Fibroblast of skin of scalp (primary cell): ENCODE data around the gene LYST.
"Not testable (repeated sequence)": the region's sequence is repeated elsewhere in the genome, so short reads cannot be mapped to it uniquely, and the experiment has no call there.

Source experiments
- DNase-seq: peaks from one replicate; pipeline ENCODE4 v3.0.0-alpha.2; 2013

LYST gene

DNA sequence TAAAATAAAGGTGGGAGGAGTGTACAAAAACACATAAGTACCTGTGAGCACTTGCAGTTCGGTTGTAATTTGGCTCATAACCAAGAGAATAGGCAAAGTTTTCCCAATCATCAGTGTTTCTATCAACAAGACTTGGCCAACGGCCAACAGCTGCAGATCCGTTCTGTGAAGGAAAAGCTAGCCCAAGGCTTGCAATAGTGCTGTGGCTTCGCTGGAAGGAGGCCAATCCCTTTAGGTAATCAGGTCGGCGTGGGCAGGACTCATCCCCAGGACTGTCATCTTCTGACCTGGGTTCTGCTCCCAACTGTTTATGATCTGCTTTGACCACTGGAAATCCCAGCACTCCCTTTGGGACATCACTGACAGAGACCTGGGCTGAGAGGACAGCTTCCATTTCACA is 107.8 kb downstream of the LYST start:
- DNase-seq: no peak

DNA sequence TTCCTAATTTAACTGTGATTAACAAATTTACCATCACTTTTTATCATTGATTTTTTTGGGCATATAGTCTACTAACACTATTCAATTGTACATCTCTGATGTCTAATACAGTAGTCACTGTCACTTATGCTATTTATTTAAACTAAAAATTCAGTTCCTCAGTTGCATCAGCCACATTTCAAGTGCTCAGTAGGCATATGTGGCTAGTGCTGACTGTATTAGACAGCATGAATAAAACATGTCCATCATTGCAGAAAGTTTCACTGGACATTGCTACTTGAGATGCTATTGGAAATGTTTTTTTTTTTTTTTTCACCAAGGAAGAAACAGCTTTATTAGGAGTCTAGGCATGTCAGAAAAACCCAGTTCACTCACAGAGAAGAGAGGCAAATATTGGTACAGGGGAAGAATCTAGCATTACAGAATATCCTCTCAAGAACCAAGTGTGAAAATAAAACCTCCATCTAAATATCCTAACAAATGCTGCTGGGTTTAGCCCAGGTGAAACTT is 109.1 kb downstream of the LYST start:
- DNase-seq: no peak

DNA sequence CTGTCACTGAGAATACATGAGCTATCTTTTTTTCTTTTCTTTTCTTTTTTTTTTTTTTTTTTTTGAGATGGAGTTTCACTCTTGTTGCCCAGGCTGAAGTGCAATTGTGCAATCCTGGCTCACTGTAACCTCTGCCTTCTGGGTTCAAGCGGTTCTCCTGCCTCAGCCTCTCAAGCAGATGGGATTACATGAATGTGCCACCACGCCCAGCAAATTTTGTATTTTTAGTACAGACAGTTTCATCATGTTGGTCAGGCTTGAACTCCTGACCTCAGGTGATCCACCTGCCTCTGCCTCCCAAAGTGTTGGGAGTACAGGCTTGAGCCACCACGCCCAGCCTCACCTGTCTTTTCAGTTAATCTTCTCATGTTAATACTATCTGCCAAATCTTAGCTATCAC is 112.5 kb downstream of the LYST start:
- DNase-seq: not testable (repeated sequence)

DNA sequence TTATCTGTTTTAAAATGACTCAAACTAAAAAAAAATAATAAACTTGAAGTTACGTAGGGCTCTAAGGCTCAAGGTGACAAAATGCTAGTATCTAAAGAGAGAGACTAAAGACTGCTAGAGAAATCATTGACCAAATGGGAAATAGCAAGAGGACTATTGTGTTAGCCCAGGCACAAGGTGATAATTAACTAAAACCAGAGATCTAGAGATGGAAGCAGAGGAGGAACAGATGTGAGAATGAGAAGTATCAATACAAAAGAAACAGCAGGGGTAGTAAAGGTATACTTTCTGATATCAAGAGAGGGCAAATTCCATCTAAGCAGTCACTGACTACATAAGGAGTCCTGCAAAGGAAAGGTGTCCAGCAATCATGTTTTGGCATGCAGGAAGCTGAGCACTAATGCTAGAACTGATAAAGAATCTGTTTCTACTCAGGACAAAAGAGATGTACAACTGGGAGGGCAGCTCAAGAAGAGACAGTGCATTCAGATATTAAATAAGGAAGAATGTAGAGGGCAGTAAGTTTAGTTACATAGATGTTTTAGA is 116.9 kb downstream of the LYST start:
- no peak for DNase-seq

DNA sequence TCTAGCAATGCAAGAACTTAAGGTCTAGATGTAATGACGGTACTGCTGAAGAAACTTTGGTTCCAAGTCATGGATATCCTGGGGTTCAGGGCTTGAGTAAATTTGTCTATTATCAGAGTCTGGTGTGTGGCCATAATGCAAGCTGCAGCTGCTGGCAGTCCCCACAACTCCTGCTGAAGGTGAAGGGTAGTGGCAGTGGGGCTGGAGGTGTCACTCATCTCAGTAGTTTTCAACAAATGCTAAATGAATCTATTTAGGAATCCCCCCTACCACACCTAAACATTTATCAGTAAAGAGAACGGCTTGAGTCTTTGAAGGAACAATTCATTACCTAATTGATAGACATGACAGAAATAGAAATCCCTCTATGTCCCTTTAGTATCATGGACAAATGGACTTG is 118.0 kb downstream of the LYST start:
- no peak for DNase-seq

DNA sequence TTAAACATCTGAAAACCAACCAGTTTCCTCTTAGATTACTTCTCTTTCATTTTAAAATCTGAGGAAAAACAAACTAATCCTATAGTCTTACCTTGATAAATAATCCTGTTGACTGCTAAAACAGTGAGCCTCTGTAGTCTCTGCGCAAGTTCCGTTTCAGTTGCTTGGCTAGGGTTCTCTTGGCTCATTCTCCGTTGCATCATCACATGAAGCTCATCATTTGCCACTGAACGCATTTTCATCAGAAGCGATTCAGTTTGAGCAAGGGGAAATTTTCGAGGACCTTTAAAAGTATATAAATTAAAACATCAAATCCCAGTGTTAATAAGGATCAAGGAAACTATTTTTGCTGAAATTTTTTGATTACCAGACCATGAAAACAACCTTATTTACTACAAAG is 120.5 kb downstream of the LYST start:
- DNase-seq: no peak

DNA sequence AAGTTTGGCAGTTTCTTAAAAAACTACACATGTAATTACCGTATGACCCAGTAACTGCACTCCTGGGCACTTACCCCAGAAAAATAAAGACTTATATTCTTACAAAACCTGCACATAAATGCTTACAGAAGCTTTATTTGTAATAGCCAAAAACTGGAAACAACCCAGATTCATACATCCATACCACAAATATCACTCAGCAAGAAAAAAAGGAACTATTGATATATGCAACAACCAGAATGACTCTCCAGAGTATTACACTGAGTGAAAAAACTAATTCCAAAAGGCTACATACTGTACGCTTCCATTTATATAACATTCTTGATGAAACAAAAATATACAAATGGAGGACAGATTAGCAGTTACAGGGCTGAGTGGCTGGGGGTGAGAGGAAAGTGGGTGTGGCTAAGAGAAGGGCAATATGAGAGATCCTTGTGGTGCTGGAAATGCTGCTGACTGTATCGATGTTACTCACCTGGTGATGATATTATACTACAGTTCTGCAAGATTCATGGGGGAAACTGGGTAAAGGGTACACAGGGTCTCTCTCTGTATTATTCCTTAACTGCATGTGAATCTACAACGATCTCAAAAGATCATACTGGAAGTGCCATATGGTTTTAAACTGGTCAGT is 121.1 kb downstream of the LYST start:
- peak; percentile 38 for DNase-seq

DNA sequence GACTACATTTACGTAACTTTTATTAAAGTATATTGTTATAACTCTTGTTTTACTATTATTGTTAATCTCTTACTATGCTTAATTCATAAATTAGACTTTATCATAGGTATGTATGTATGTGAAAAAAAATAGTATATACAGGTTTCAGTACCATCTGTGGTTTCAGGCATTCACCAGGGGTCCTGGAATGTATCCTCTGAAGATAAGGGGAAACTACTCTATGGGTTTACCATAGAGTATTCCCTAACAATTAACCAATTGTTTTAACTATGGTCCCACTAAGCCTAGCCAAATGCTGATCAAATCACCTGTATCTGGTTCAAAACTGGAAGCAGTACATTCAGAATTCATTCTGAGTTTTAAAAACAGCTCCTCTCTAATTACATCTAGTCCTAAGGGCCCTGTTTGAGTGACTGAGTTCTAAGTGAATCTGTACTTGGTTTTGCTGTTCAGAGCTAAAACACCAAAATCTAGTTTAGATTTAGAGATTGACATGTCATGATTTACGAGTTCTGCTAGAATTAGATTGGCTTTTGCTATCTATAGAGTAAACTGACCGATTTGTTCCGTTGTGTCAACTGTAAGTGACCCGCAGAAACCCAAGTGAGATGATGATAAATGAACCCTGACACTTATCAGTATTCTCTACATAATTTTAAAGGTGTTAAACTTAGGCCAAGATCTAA is 123.6 kb downstream of the LYST start:
- DNase-seq: no peak

DNA sequence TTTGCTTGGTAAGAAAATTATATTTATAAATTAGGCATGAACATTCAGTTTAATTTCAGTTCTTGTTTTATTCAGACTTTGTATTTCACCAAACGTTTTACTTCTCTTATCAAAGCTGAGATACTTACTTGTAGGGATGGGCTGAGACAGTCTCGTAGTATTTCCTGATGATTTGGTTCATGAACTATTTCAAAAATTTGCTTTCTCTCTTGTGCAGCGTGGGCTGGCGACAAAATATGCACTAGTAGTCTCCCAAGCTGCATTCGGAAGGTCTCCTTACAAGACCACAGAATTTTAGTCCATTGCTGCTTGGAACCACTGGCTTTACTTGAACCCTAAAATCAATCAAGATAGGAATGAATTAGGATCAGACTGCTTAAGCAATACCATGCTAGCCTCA is 125.4 kb downstream of the LYST start:
- DNase-seq: peak; percentile 91

DNA sequence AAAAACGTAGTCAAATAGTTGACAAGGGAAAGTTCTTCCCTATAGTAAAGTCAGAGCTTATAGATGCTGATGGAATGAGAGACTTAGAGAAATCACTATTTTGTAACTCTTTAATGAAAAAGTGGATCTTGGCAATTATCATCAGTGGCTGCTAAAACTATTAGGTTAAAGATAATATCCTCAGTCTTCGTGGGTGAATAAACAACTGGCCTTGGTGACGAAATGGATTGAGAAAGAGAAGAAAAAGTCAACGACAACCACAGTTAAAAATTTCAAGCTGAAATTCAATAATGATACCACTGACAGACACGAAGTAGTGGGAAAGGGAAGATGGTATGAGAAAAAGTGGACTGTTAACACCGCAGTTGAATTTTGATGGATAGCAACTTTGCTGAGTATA is 127.1 kb downstream of the LYST start:
- no peak for DNase-seq

DNA sequence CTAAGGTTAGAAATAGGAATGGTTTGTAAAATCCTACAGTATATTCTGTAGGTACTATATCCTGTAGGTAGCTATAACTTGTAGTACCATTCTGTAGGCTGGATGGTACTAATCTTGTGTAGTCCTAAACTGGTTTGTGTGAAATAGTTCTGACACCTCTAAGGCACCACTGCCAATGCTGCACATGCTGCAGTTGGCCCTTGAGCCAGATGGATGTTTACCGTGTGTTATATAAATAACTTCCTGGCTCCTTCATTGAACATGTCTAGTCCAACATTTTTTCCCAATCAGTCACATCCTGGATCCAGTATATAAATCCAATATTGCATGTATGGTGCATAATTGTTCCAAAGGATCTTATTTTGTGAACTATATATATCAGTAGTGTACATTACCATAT is 127.6 kb downstream of the LYST start:
- peak; percentile 76 for DNase-seq

DNA sequence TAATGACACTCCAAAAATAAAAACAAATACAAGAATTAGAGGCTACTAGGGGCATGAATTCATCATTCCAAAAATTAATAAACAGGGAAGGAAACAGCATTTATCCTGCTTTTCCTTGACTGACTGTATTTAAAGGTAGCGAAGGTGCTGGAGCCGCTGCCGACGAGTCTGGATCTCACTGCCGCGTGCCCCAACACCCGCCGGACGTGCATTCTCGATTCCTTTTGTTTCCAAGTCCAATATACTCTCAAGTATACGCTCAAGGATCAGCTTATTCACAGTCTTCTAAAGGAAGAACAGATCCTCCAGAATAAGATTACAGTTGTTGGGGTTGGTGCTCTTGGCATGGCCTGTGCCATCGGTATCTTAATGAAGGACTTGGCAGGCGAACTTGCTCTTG is 129.0 kb downstream of the LYST start:
- DNase-seq: no peak

DNA sequence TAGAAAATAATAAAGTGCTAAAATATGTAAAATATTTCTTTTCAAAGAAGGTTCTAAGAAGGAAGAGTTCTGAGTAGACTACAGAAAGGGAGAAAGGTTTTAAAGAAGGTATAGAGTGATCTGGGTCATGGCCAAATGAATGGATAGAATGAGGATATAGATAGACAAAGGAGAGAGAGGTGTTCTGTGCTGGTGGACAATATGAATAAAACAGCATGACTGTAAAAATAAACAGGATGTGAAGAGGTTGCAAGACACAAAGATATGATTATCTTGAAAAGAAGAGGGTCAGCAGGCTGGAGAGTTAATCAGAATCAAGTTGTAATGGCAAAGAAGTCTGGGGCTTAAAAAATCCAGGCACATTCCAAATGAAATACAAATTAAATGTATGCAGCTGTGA is 130.4 kb downstream of the LYST start:
- DNase-seq: no peak

DNA sequence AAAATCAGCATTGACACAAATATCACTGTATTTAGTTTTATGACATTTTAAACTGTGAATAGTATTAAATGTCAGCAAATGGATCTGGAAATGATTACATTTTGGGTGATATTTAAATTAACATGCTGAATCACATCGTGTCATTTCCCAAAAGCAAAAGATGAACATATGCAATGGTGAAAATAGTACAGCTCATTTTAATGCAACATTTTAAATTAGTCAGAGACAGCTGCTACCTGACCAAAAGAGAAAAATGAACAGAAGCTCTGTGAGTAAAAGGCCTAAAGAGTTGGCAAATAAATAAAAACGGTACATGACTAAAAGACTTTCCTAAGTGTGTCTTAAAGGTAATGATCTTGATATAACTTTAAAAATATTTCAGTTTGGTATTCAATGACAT is 131.1 kb downstream of the LYST start:
- DNase-seq: no peak

DNA sequence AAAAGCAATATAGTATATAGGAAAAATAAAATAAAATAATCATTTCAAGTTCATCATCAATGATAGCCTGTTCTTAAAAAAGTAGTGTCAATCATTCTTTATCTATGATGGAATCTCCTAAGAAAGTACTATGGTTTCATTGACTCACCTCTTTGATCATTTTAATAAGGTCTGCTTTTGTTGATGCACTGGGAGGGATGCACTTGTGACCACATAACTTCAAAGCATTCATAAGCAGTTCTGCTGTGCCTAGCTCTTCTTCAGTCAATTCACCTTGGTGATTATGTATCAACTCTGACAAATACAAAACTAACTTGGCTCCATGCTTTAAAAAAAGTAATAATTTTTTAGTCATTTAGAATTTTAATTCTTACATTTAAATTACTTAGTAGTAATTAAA is 132.4 kb downstream of the LYST start:
- DNase-seq: no peak

DNA sequence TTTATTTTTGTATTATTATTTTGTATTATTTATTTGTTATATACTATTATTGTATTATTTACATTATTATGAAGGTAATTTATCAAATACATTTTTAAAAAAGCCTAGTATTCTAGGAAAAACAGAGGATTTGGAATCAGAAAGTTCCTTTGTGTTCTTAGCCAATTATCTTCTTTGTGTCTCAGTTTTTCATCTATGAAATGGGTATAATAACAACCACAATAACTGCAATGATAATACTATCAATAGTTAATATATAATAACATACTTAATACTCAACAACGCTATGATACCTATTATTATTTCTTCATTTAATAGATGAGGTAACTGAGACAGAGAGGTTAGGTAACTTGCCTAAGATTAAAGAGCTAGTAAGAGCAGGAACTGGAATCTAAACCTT is 136.7 kb downstream of the LYST start:
- DNase-seq: no peak

DNA sequence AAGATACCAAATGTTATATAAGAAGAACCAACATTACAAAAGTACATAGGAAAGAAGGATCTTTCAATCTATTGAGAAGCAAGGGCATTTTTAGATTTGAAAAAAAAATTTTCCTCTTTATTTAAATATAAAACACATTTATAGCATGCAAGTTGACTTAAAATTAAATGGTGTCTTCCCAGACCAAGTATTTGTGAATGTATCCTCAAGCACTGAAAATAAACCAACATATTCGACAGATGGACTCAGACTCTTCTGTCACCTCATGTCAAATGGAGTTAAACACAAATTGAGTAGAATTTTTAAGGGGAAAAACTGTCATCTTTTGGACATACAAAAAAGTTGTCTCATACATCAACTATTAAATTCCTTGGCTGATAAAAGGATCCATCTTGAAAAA is 140.1 kb downstream of the LYST start:
- DNase-seq: no peak

DNA sequence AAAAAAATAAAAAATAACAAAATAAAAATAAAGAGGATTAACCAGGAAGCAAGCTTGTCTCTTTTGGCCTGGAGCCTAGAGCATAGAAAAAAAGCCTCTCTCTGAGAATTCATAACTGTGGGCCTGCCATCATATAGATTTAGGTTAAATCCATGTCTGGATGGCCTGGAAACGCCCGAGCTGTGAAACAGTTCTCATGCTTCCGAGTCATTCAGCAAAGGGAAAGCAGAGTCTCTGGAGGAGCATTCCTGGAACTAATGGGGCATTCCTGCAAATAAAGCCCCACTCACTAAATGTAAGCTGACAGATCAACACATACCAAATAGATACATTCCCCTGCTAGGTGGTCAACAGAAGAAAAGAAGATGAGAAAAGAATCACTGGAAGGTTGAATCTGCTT is 141.3 kb downstream of the LYST start:
- peak; percentile 87 for DNase-seq

DNA sequence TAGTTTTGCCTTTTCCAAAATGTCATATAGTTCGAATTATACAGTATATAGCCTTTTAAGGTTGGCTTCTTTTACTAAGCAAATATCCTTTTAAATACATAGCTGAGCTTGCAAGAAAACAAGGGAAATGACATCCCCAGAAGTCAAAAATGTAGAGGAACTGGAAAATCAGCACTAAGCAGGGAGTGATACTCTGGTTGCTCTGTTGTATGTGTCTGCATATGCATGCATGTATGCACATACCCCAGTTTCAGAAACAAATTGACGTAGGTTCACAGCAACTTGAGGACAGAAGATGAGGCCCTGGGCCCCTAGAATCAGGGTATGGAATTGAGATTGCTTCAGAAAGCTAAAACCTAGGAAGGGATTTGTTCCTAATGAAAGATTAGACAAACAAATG is 142.0 kb downstream of the LYST start:
- no peak for DNase-seq

DNA sequence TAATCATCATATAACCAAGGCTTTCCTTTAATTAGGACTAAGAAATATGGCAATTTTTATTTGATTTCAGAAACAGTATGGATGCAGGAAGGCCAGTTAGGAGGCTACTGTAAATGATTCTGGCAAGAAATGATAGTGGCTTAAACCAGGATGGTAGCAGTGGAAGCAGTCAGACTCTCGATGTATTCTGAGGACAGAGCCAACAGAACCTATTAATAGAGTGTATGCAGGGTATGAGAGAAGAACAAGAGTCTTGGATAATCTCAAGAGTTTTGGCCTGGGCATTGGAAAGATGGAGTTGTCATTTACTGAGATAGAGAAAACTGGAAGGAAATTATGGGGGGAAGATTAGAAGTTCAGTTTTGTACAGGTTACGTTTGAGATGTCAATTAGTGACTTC is 143.8 kb downstream of the LYST start:
- no peak for DNase-seq

DNA sequence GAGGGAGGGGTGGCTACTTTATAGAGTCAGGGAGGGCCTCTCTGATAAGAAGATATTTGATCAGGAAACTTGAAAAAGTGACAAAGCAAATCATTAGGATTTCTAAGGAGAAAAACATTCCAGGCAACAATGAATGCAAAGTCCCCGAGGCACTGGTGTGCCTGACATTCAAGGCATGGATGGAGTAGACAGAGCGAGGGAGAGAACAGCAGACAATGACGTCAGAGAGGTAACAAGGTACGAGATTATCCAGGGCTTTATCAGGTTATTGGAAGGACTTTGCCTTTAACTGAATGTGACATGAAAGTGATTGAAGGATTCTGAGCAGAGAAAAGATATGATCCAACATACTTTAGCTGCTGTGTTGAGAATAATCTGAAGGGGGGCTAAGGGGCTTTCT is 144.7 kb downstream of the LYST start:
- DNase-seq: no peak

DNA sequence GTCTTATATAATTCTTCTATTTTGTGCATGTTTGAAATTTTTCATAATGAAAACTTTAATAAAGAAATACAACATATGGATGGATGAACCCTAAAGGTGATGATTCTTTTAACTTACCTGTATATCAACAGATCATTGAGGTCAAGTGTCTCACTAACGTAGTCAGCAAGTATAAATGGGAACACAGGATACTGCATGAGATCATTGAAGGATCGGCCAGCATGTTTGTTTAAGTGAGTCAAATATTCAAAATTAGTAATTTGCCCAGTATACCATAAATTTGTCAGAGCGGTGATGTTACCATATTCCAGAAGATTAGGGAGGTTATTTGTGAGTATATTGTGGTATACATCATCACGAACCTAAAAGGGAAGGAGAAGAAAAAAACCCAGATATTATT is 146.2 kb downstream of the LYST start:
- DNase-seq: peak; percentile 17

DNA sequence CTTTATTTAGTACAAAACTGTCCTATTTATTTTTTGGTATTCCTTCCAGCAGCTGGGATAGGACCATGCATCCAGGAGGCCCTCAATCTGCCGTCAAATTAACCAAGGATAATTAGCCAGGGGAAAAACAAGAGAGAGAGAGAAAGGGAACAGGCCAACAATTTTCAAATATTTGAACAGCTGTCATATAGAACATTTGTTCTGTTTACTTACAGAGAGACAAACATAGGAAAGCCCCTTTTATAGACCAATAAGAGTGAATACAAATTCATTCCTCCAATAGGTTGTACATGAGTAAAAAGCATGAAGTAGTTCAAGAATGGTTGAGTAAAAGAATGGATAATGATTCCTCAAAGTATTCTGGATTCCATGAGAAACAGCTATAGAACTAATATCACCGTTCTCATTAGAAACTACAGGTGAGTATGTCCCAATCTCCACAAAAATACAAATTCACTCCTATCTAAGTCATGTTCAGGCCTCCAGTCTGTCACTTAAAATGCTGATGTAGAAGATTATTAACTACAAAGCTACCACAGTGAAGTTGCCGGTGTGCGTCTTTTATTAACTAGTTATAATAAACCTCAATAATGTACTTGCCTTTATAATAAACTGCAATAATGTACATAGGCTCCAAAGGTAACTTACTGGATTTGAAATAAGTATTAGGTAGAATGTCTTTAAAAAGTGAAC is 152.4 kb downstream of the LYST start:
- DNase-seq: no peak

DNA sequence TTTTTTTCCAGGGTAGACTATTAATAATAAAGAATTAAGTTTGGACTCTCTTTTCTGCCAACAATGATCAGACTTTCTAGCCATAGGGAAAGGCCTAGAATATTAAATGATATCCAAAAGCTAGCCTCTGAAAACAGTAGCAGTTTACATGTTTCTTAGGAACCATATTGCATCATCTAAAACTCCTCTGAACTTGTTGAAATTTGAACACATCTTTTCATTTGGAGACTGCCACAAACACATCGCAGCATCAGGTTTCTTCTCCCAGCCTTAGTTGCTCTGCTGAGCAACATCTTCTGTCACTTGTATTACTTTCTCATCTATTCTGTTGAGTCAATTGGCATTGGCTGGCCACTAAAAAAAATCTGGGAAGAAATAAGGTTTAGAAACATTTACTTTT is 153.9 kb downstream of the LYST start:
- DNase-seq: no peak
